GM23338 (cell line): ENCODE results near the gene PSMC3. TPM values are rescaled to one million over a fixed set of nuclear protein-coding genes. Genes with fewer than 3 reads are reported as not detected.
A peak's percentile ranks its signal among the peaks of the same experiment; 100 is the strongest.

ENCODE experiments used
- ATAC-seq: fragments of 200-7000 bp; cut with Tn5 transposase; 3 replicates; pipeline ENCODE4 v1.9.1; 2020
- DNase-seq: peaks from one replicate; pipeline ENCODE4 v3.0.0-alpha.2; 2015; ENCODE audit warnings: low spot score
- H2AFZ ChIP-seq: fragments of 200-600 bp; sonication (generic); 2 replicates; pipeline ENCODE4 v1.8.0; 2016; ENCODE audit warnings: antibody characterized with exemption, mild to moderate bottlenecking, moderate library complexity
- H3F3A ChIP-seq: fragments of 200-600 bp; sonication (generic); replicated peaks from 2 replicates; pipeline ENCODE4 v1.8.0; 2017; ENCODE audit warnings: antibody characterized with exemption, mixed run types, low read depth
- H3K27ac ChIP-seq: fragments of 200-600 bp; sonication (generic); 2 replicates; pipeline ENCODE4 v1.6.1; 2016; ENCODE audit warnings: low read depth
- H3K27me3 ChIP-seq: fragments of 200-600 bp; sonication (generic); 2 replicates; pipeline ENCODE4 v1.8.0; 2016; ENCODE audit warnings: mild to moderate bottlenecking, mixed run types, moderate library complexity; ENCODE audit not compliant: insufficient read depth
- H3K36me3 ChIP-seq: fragments of 200-600 bp; sonication (generic); 2 replicates; pipeline ENCODE4 v1.8.0; 2016; ENCODE audit warnings: mild to moderate bottlenecking; ENCODE audit not compliant: insufficient read depth
- H3K4me1 ChIP-seq: fragments of 200-600 bp; sonication (generic); 2 replicates; pipeline ENCODE4 v1.8.0; 2016; ENCODE audit warnings: mild to moderate bottlenecking, moderate library complexity; ENCODE audit not compliant: insufficient read depth
- H3K4me2 ChIP-seq: fragments of 200-600 bp; sonication (generic); 2 replicates; pipeline ENCODE4 v1.7.1; 2017; ENCODE audit warnings: mixed run types
- H3K4me3 ChIP-seq: fragments of 200-600 bp; sonication (generic); 2 replicates; pipeline ENCODE4 v1.6.1; 2016; ENCODE audit warnings: mixed run types
- H3K79me2 ChIP-seq: fragments of 200-600 bp; sonication (generic); replicated peaks from 2 replicates; pipeline ENCODE4 v1.8.0; 2017; ENCODE audit warnings: mild to moderate bottlenecking; ENCODE audit not compliant: insufficient read depth
- H3K9me2 ChIP-seq: fragments of 200-600 bp; sonication (generic); 2 replicates; pipeline ENCODE4 v1.8.0; 2017; ENCODE audit not compliant: insufficient read depth
- H4K20me1 ChIP-seq: fragments of 200-600 bp; sonication (generic); replicated peaks from 2 replicates; pipeline ENCODE4 v1.8.0; 2017; ENCODE audit warnings: mild to moderate bottlenecking; ENCODE audit not compliant: insufficient read depth
- H3K27ac Mint-ChIP-seq: 2 replicates; pipeline ENCODE4 v1.8.0; 2020; ENCODE audit warnings: inconsistent platforms, mild to moderate bottlenecking, moderate library complexity, mixed read lengths
- H3K27me3 Mint-ChIP-seq: 3 replicates; pipeline ENCODE4 v1.8.0; 2022; ENCODE audit warnings: low read depth, mild to moderate bottlenecking, moderate library complexity, mixed read lengths, inconsistent platforms; ENCODE audit not compliant: insufficient read depth, poor library complexity
- H3K36me3 Mint-ChIP-seq: 3 replicates; pipeline ENCODE4 v1.8.0; 2021; ENCODE audit warnings: low read depth, mild to moderate bottlenecking, inconsistent platforms, moderate library complexity, mixed read lengths
- H3K4me1 Mint-ChIP-seq: 3 replicates; pipeline ENCODE4 v1.8.0; 2020; ENCODE audit warnings: mild to moderate bottlenecking, inconsistent platforms, mixed read lengths
- H3K4me3 Mint-ChIP-seq: 3 replicates; pipeline ENCODE4 v1.8.0; 2021; ENCODE audit warnings: moderate library complexity, mild to moderate bottlenecking, inconsistent platforms, mixed read lengths
- H3K9me3 Mint-ChIP-seq: 3 replicates; pipeline ENCODE4 v1.8.0; 2020; ENCODE audit warnings: moderate library complexity, mild to moderate bottlenecking, inconsistent platforms, mixed read lengths
- CREB1 ChIP-seq: fragments of 250-450 bp; sonication (Bioruptor Pico); IDR thresholded peaks from 2 replicates; pipeline ENCODE4 v1.5.0; 2020; ENCODE audit warnings: low read depth, mild to moderate bottlenecking, moderate library complexity
- EZH2 ChIP-seq: fragments of 200-600 bp; sonication (generic); IDR thresholded peaks from one replicate; pipeline ENCODE4 v1.8.0; 2017; ENCODE audit warnings: antibody characterized with exemption, mild to moderate bottlenecking, low read depth; ENCODE audit not compliant: unreplicated experiment
- EZH2phosphoT487 ChIP-seq: fragments of 200-600 bp; sonication (generic); IDR thresholded peaks from one replicate; pipeline ENCODE4 v1.8.1; 2018; ENCODE audit warnings: antibody characterized with exemption; ENCODE audit not compliant: unreplicated experiment
- JUNB ChIP-seq: IDR thresholded peaks from one replicate; pipeline ENCODE4 v1.6.1; 2016; ENCODE audit warnings: antibody characterized with exemption; ENCODE audit not compliant: unreplicated experiment
- NANOG ChIP-seq: IDR thresholded peaks from 2 replicates; pipeline ENCODE4 v1.6.1; 2016; ENCODE audit warnings: antibody characterized with exemption, borderline replicate concordance
- POLR2AphosphoS5 ChIP-seq: IDR thresholded peaks from 2 replicates; pipeline ENCODE4 v1.6.1; 2016; ENCODE audit warnings: antibody characterized with exemption, low read depth
- STAT1 ChIP-seq: IDR thresholded peaks from one replicate; pipeline ENCODE4 v1.6.1; 2016; ENCODE audit warnings: antibody characterized with exemption; ENCODE audit not compliant: unreplicated experiment
- ZNF331 ChIP-seq: fragments of 250-450 bp; sonication (Bioruptor Pico); IDR thresholded peaks from 2 replicates; pipeline ENCODE4 v1.5.0; 2020; ENCODE audit warnings: low read depth, mild to moderate bottlenecking, moderate library complexity
- polyA plus RNA-seq: library from polyadenylated mRNA; unstranded; fragments of >200 nt; fragmentation: Nextera tagmentation; extraction: Ambion mirVana; gene quantifications from 2 replicates; pipeline ENCODE4 v1.2.1, GENCODE V29; 2016
- total RNA-seq: library from RNA; depleted of rRNA; stranded (reverse); fragments of >200 nt; shearing (Covaris generic); gene quantifications from 2 replicates; pipeline ENCODE4 v1.2.3, GENCODE V29; 2014
- TF ChIP-seq, protein P1 (sequence below): IDR thresholded peaks from 2 replicates; pipeline ENCODE4 v1.6.1; 2016; ENCODE audit warnings: antibody characterized with exemption
- TF ChIP-seq, protein P2 (sequence below), 2 experiments: fragments of 200-600 bp in 1 of 2; sonication (generic) in 1 of 2; conservative IDR thresholded peaks; 2 replicates each; pipeline versions ENCODE4 v1.5.1 to v1.6.1; 2016 to 2017; ENCODE audit warnings: antibody characterized with exemption in 2 of 2, low read depth in 2 of 2, mild to moderate bottlenecking in 2 of 2, moderate library complexity in 1 of 2
- TF ChIP-seq, protein P3 (sequence below): fragments of 250-450 bp; sonication (Bioruptor Pico); IDR thresholded peaks from 2 replicates; pipeline ENCODE4 v1.5.0; 2020; ENCODE audit warnings: mild to moderate bottlenecking, moderate library complexity

The PSMC3 gene
- total and polyA plus RNA-seq, 2 experiments from 2014 or later: 147 to 190 TPM

DNA sequence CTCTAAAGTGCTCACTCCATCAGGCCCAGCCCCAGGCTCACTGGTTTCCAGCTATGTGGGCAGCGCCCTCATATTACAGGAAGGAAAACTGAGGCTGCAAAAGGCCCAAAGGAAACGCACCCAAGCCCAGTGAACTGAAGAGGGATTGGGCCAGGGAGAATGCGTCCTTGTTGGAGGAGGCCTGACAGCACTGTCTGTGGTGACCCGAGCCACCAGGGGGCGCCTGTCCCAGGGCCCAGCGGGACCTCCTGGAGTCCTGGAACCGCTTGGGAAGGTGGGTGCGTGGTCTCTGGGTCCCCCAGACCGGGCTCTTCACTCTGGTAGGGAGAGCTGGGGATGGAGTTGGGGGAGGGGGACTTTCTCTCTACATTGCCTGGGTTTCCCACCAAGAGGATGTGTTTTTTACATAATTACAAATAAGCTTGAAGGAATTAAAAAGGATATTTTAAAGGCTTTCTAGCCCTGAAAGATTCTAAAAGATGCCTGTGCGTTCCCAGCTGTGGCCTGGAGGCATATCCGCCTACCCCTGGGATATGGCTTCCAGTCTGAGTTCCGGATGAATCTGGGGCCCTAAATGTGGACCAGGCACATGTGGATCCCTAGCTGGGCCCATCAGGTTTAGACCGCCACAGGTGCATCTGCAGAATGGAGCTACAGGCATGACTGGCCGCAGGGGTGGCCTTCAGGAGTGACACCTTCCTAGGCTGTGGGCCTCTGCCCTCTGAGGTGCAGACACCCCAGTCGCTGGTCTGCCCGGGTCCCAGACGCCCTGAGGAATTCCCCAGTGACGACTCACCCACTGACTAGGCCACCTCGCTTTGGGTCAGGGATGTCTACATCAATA, 52.1 kb downstream of the PSMC3 start:
- Histone ChIP-seq H3K27ac (no peak overlapping the region), H3K27me3 (no peaks in the 10 kb centered on the region), H3K4me2 (no peak overlapping the region), H3K79me2 (no peaks in the 10 kb centered on the region), H3F3A (no peaks in the 10 kb centered on the region), H4K20me1 (no peaks in the 10 kb centered on the region), H3K9me2 (no peaks in the 10 kb centered on the region), H3K36me3 (no peaks in the 10 kb centered on the region), H3K4me1 (no peaks in the 10 kb centered on the region; the same call in 1 of the 2 replicates), H2AFZ (peak overlapping the region; percentile 86), H3K4me3 (no peak overlapping the region)
- peak; percentile 91 for ATAC-seq
- no peaks in the 10 kb centered on the region; the same call in 2 of the 3 replicates for H3K9me3 Mint-ChIP-seq
- H3K36me3 Mint-ChIP-seq: no peaks in the 10 kb centered on the region
- DNase-seq: peak; percentile 94
- no peak overlapping the region for H3K4me3 Mint-ChIP-seq
- peaks cover 2% of the 10 kb centered on the region for H3K27me3 Mint-ChIP-seq
- no peak overlapping the region for H3K27ac Mint-ChIP-seq
- peaks cover 3% of the 10 kb centered on the region; the same call in 2 of the 3 replicates for H3K4me1 Mint-ChIP-seq
- TF ChIP-seq STAT1: no peak
- no peak for TF ChIP-seq JUNB
- no peak for TF ChIP-seq NANOG
- TF ChIP-seq EZH2phosphoT487: no peak
- TF ChIP-seq, protein P1, sequence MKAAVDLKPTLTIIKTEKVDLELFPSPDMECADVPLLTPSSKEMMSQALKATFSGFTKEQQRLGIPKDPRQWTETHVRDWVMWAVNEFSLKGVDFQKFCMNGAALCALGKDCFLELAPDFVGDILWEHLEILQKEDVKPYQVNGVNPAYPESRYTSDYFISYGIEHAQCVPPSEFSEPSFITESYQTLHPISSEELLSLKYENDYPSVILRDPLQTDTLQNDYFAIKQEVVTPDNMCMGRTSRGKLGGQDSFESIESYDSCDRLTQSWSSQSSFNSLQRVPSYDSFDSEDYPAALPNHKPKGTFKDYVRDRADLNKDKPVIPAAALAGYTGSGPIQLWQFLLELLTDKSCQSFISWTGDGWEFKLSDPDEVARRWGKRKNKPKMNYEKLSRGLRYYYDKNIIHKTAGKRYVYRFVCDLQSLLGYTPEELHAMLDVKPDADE: no peak
- 0 out of 2 replicates have a peak, but pooled peaks have one; percentile 45 for TF ChIP-seq CREB1 (CRISPR knock-in tag)
- no peak for TF ChIP-seq POLR2AphosphoS5
- no peak for TF ChIP-seq ZNF331 (CRISPR knock-in tag)
- TF ChIP-seq, protein P2, sequence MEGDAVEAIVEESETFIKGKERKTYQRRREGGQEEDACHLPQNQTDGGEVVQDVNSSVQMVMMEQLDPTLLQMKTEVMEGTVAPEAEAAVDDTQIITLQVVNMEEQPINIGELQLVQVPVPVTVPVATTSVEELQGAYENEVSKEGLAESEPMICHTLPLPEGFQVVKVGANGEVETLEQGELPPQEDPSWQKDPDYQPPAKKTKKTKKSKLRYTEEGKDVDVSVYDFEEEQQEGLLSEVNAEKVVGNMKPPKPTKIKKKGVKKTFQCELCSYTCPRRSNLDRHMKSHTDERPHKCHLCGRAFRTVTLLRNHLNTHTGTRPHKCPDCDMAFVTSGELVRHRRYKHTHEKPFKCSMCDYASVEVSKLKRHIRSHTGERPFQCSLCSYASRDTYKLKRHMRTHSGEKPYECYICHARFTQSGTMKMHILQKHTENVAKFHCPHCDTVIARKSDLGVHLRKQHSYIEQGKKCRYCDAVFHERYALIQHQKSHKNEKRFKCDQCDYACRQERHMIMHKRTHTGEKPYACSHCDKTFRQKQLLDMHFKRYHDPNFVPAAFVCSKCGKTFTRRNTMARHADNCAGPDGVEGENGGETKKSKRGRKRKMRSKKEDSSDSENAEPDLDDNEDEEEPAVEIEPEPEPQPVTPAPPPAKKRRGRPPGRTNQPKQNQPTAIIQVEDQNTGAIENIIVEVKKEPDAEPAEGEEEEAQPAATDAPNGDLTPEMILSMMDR (conservative IDR thresholded peaks at IDR 0.05; ENCODE audit: low read depth in 2 of 2): peak; percentile 94 to 96
- no peak for TF ChIP-seq EZH2
- TF ChIP-seq, protein P3, sequence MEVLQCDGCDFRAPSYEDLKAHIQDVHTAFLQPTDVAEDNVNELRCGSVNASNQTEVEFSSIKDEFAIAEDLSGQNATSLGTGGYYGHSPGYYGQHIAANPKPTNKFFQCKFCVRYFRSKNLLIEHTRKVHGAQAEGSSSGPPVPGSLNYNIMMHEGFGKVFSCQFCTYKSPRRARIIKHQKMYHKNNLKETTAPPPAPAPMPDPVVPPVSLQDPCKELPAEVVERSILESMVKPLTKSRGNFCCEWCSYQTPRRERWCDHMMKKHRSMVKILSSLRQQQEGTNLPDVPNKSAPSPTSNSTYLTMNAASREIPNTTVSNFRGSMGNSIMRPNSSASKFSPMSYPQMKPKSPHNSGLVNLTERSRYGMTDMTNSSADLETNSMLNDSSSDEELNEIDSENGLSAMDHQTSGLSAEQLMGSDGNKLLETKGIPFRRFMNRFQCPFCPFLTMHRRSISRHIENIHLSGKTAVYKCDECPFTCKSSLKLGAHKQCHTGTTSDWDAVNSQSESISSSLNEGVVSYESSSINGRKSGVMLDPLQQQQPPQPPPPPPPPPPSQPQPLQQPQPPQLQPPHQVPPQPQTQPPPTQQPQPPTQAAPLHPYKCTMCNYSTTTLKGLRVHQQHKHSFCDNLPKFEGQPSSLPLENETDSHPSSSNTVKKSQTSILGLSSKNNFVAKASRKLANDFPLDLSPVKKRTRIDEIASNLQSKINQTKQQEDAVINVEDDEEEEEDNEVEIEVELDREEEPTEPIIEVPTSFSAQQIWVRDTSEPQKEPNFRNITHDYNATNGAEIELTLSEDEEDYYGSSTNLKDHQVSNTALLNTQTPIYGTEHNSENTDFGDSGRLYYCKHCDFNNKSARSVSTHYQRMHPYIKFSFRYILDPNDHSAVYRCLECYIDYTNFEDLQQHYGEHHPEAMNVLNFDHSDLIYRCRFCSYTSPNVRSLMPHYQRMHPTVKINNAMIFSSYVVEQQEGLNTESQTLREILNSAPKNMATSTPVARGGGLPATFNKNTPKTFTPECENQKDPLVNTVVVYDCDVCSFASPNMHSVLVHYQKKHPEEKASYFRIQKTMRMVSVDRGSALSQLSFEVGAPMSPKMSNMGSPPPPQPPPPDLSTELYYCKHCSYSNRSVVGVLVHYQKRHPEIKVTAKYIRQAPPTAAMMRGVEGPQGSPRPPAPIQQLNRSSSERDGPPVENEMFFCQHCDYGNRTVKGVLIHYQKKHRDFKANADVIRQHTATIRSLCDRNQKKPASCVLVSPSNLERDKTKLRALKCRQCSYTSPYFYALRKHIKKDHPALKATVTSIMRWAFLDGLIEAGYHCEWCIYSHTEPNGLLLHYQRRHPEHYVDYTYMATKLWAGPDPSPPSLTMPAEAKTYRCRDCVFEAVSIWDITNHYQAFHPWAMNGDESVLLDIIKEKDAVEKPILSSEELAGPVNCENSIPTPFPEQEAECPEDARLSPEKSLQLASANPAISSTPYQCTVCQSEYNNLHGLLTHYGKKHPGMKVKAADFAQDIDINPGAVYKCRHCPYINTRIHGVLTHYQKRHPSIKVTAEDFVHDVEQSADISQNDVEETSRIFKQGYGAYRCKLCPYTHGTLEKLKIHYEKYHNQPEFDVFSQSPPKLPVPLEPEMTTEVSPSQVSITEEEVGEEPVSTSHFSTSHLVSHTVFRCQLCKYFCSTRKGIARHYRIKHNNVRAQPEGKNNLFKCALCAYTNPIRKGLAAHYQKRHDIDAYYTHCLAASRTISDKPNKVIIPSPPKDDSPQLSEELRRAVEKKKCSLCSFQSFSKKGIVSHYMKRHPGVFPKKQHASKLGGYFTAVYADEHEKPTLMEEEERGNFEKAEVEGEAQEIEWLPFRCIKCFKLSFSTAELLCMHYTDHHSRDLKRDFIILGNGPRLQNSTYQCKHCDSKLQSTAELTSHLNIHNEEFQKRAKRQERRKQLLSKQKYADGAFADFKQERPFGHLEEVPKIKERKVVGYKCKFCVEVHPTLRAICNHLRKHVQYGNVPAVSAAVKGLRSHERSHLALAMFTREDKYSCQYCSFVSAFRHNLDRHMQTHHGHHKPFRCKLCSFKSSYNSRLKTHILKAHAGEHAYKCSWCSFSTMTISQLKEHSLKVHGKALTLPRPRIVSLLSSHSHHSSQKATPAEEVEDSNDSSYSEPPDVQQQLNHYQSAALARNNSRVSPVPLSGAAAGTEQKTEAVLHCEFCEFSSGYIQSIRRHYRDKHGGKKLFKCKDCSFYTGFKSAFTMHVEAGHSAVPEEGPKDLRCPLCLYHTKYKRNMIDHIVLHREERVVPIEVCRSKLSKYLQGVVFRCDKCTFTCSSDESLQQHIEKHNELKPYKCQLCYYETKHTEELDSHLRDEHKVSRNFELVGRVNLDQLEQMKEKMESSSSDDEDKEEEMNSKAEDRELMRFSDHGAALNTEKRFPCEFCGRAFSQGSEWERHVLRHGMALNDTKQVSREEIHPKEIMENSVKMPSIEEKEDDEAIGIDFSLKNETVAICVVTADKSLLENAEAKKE (CRISPR knock-in tag): no peak
